ENCODE measurements around the gene HNRNPU.

The HNRNPU gene

GRCh38 chr1:244843148-244843978 is 21.0 kb downstream of the HNRNPU start:
- in situ Hi-C loops (cut with MboI; ENCODE audit: low sequenced_read_pairs), result loop anchor here (25.0 kb wide), 1 partner anchor 194 kb away; no protein-coding TSS in a partner anchor

- in situ Hi-C loops (cut with MboI; ENCODE audit: low sequenced_read_pairs), result loop anchor here (25.0 kb wide), 1 partner anchor 196 kb away; no protein-coding TSS in a partner anchor
Measured at GRCh38 chr1:244841273-244841927, 22.9 kb downstream of the HNRNPU start.

GRCh38 chr1:244840219-244840794 is 24.0 kb downstream of the HNRNPU start:
- in situ Hi-C loops (cut with MboI; ENCODE audit: low sequenced_read_pairs), result loop anchor here (25.0 kb wide), 1 partner anchor 197 kb away; no protein-coding TSS in a partner anchor

DNA sequence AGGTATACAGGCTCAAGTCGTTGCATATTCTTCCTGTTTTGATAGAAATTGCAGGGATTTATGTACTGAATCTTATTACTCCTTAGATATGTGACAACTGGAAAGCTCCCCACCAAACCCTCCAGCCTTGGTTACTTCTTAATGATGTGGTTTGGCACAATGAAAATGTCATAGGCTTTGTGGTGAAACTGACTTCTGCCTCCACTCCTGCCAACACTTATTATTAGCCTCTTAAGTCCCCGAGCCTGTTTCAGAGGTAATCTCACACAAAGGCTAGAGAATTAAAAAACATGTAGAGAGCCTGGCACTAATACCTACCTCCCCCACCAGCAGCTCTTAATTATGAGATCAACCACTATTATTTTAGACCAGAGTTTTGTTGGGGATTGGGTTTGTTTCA is 24.7 kb downstream of the HNRNPU start:
- in situ Hi-C loops (cut with MboI; ENCODE audit: low sequenced_read_pairs), result loop anchor here (25.0 kb wide), 1 partner anchor 198 kb away; no protein-coding TSS in a partner anchor

DNA sequence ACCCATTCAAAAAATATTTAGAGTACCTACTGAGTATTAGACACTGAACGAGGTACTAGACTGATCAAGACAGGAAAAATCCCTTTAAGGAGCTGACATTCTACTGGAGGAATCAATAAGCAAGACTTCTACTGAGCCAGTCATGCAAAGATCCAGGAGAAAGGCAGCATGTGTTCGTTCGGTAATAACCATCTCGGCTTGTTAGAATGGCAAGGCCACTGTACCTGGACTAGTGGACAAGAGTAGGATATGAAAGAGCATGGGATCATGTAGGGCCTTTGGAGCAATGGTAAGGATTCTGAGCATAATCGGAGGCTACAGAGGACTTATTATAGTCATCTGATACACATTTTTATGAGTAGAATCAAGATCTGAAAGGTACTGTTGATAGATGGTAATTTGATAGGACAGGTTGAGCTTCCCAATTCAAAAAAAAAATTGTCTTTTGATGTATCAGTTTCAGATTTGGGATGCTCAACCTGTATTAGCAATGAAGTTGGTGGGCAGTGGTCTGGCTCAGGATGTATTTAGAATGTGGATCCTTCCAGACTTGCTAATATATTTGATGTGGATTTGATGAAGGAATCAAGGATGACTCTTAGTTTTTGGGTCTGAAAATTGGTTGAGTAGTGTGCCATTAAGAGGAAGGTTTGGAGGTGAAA is 26.6 kb downstream of the HNRNPU start:
- in situ Hi-C loops (cut with MboI; ENCODE audit: low sequenced_read_pairs), result loop anchor here (25.0 kb wide), 1 partner anchor 200 kb away; no protein-coding TSS in a partner anchor

DNA sequence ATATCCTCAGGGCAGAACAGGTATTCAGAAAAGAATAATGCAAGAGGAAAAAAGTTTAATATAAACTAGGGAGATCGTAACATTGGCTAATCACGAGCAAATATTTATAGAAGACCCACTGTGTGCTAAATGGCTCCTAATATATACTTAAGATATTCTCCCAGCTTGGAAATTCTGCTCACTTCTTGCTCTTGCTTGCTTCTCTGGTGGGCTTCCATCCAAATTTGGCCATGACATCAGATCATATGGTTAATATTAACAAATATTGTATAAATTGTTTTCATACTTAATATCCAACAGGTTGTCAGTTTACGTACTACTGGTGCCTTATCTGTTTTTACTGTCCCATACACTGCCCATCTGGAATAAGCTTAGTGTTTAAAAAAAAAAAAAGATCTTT is 27.8 kb downstream of the HNRNPU start:
- in situ Hi-C loops (cut with MboI; ENCODE audit: low sequenced_read_pairs), result loop anchor here (25.0 kb wide), 1 partner anchor 201 kb away; no protein-coding TSS in a partner anchor

- in situ Hi-C loops (cut with MboI; ENCODE audit: low sequenced_read_pairs), result loop anchor here (25.0 kb wide), 1 partner anchor 201 kb away; no protein-coding TSS in a partner anchor
Measured at GRCh38 chr1:244836135-244836521, 28.2 kb downstream of the HNRNPU start.

DNA sequence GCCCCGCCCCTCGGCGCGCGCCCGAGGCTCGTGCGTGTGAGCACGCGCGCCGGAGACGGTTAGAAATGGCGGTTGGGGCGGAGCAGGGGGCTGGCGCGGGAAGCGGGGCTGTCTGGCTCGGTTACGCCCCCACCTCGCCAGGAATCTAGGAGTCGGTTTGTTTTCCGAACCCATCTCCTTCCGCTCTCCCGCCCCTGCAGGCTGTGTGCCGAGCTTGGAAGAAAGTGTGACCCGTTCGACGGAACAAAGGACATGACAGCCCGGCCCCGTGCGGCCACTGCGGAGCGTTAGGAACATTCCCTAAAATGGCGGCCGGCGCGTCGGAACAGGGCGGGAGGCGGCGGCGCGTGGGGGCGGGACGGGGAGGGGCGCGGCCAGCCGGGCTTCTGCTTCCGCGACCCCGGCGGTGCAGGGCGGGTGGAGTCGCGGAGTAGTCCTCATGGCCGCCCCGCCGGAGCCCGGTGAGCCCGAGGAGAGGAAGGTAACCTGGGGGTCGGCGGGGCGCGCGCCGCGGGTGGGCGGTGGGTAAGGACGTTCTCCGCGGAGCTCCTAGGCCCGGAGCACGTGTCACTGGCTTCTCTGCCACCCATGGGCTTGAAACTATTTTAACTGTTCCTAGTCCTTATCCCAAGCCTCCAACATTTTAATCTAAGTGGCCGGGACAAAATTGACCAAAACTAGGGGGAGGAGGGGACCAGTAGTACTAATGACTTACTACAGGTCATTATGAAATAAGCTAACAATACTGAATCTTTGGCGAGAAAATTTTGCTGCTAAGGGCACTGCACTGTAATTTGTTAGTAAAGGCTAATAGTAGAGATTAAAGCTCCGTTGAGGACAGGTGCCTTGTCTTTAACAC is 28.8 kb downstream of the HNRNPU start, which contains the start of gene COX20:
TSS of gene COX20 (plus strand) at position 383 of the 859 bp plus-strand sequence. CDS start at position 440, 57 bp downstream.
- in situ Hi-C loops (cut with MboI; ENCODE audit: low sequenced_read_pairs), result loop anchor here (25.0 kb wide), 1 partner anchor 202 kb away; no protein-coding TSS in a partner anchor

GRCh38 chr1:244834543-244835275 is 29.6 kb downstream of the HNRNPU start:
- in situ Hi-C loops (cut with MboI; ENCODE audit: low sequenced_read_pairs), result loop anchor here (25.0 kb wide), 1 partner anchor 203 kb away; no protein-coding TSS in a partner anchor

DNA sequence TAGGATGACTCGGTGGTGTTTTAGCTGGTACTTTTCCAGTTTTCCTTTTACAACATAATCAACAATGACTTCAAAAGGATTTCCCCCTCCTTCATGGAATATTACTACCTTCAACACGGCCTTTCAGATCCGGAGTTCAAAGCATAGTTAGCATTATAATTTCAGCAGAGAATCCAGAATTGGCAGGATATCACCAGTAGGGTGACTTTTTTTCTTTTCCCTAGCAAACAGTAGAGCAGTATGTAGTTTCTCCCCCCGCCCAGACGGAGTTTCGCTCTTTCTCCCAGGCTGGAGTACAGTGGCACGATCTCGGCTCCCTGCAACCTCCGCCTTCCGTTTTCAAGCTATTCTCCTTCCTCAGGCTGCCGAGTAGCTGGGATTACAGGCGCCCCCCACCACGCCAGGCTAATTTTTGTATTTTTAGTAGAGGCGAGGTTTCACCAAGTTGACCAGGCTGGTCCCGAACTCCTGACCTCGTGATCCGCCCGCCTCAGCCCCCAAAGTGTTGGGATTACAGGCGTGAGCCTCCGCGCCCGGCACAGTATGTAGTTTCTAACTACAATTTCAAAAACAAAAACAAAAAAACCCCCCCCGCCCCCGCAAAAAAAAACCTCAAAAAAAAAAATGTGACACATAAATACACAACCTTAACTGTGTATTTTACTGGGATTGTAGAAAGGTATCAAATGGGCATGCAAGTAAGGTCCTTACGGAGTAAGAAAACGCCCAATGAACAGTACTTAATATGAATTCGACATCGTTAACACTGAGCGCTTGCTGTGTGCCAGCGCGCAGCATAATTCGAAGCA is 30.4 kb downstream of the HNRNPU start:
- in situ Hi-C loops (cut with MboI; ENCODE audit: low sequenced_read_pairs), result loop anchor here (25.0 kb wide), 1 partner anchor 203 kb away; no protein-coding TSS in a partner anchor

DNA sequence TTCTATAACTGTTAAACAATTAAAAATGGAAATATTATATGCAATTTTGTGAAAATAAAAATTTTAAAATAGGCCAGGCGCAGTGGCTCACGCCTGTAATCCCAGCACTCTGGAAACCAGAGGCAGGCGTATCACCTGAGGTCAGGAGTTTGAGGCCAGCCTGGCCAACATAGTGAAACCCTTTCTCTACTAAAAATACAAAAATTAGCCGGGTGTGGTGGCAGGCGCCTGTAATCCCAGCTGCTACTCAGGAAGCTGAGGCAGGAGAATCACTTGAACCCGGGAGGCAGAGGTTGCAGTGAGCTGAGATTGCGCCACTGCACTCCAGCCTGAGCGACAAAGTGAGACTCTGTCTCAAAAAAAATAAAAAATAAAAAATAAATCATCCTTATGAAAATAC is 31.1 kb downstream of the HNRNPU start:
- in situ Hi-C loops (cut with MboI; ENCODE audit: low sequenced_read_pairs), result loop anchor here (25.0 kb wide), 1 partner anchor 204 kb away; no protein-coding TSS in a partner anchor

GRCh38 chr1:244830639-244831038 is 33.7 kb downstream of the HNRNPU start:
- in situ Hi-C loops (cut with MboI; ENCODE audit: low sequenced_read_pairs), result loop anchor here (25.0 kb wide), 1 partner anchor 207 kb away; no protein-coding TSS in a partner anchor

DNA sequence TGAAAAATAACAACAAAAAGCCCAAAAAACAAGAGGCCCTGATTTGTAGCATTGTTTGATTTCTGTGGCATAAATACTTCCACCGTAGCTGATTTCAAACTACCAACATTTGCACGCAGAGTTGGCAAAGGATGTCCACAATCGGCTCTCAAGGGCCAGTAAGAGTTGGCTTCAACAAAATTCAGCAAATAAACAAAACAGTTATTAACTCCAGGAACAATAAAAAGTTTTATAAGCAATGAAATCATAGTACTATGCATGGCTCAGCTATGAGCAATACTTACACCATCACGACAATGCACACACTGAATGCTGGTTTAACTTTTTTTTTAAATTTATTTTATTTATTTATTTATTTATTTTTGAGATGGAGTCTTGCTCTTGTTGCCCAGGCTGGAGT is 37.6 kb downstream of the HNRNPU start:
- in situ Hi-C loops (cut with MboI; ENCODE audit: low sequenced_read_pairs), result loop anchor here (25.0 kb wide), 1 partner anchor 211 kb away; no protein-coding TSS in a partner anchor

- in situ Hi-C loops (cut with MboI; ENCODE audit: low sequenced_read_pairs), result no loop called here
Measured at GRCh38 chr1:244822878-244823277, 41.5 kb downstream of the HNRNPU start.

DNA sequence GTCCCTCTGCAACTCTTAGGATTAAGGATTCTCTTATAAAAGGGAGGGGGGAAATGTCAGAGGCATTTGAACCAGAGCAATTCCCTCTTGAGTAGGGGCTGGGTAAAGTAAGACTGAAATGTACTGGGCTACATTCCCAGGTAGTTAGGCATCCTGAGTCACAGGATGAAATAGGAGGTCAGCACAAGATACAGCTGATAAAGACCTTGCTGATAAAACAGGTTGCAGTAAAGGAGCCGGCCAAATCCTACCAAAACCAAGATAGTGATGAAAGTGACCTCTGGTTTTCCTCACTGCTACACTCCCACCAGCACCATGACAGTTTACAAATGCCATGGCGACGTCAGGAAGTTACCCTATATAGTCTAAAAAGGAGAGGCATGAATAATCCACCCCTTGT is 43.2 kb downstream of the HNRNPU start:
- in situ Hi-C loops (cut with MboI; ENCODE audit: low sequenced_read_pairs), result no loop called here

DNA sequence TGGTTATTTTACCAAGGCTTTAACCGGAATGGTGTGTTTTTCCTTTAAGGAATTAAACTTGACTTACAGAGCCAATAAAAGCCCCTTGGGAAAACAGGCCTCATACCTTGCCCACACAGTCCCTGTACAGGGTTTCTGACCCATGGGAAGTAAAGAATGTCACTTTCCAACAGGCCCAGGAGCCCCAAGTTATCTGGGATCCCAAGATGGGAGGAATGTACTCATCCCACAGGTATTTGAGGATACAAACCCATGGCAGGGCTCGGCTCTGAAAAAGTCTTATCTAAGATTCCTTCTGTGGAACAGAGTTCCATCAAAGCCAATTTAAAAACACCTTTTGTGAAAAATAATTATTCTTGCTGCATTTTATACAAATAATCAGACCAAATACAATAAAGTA is 44.2 kb downstream of the HNRNPU start:
- in situ Hi-C loops (cut with MboI; ENCODE audit: low sequenced_read_pairs), result no loop called here

GRCh38 chr1:244817415-244817894 is 46.9 kb downstream of the HNRNPU start:
- in situ Hi-C loops (cut with MboI; ENCODE audit: low sequenced_read_pairs), result no loop called here

All from HL-60/S4 treated with phorbol 12-myristate 13-acetate at 8.2 ng/mL for 4 days and 3 days (cell line).